SU-DHL-6 (cell line): ENCODE data around the gene FBRSL1.

Experiments
- H2AFZ ChIP-seq: fragments of 200-600 bp; sonication (generic); 2 replicates; pipeline ENCODE4 v1.6.1; 2014; ENCODE audit warnings: low read depth, mild to moderate bottlenecking, moderate library complexity, mixed read lengths, antibody characterized with exemption, low read length; ENCODE audit not compliant: severe bottlenecking
- H3F3A ChIP-seq: fragments of 200-600 bp; shearing (Covaris generic); 2 replicates; pipeline ENCODE4 v1.6.0; 2016; ENCODE audit warnings: antibody characterized with exemption, mild to moderate bottlenecking; ENCODE audit not compliant: insufficient read depth
- H3K27ac ChIP-seq: fragments of 200-600 bp; sonication (generic); 2 replicates; pipeline ENCODE4 v1.5.1; 2016; ENCODE audit warnings: low read depth, mild to moderate bottlenecking, low read length, moderate library complexity, mixed read lengths
- H3K27me3 ChIP-seq: fragments of 200-600 bp; sonication (generic), shearing (Covaris generic); 2 replicates; pipeline ENCODE4 v1.6.0; 2014; ENCODE audit warnings: mild to moderate bottlenecking, low read length
- H3K36me3 ChIP-seq: fragments of 200-600 bp; sonication (generic); 2 replicates; pipeline ENCODE4 v1.6.1; 2014; ENCODE audit warnings: mild to moderate bottlenecking, low read length, mixed read lengths
- H3K4me2 ChIP-seq: fragments of 300-600, 200-600 bp; shearing (Covaris generic), sonication (generic); 2 replicates; pipeline ENCODE4 v1.6.0; 2014; ENCODE audit warnings: low read length, low read depth, mild to moderate bottlenecking; ENCODE audit not compliant: poor library complexity, severe bottlenecking
- H3K4me3 ChIP-seq: fragments of 200-600 bp; sonication (generic); 2 replicates; pipeline ENCODE4 v1.5.1; 2014; ENCODE audit warnings: antibody characterized with exemption, low read length, mild to moderate bottlenecking, mixed read lengths; ENCODE audit not compliant: insufficient read depth, poor library complexity, severe bottlenecking
- H3K79me2 ChIP-seq: fragments of 200-600 bp; sonication (generic); 2 replicates; pipeline ENCODE4 v1.6.1; 2014; ENCODE audit warnings: mild to moderate bottlenecking, low read length, moderate library complexity; ENCODE audit not compliant: insufficient read depth
- H3K9ac ChIP-seq: fragments of 200-600 bp; sonication (generic); 2 replicates; pipeline ENCODE4 v1.7.0; 2014; ENCODE audit warnings: mild to moderate bottlenecking, low read length
- H3K9me2 ChIP-seq: fragments of 200-600 bp; sonication (generic); replicated peaks from 2 replicates; pipeline ENCODE4 v1.6.1; 2014; ENCODE audit warnings: low read length; ENCODE audit not compliant: insufficient read depth
- H3K9me3 ChIP-seq: fragments of 200-600 bp; sonication (generic); 2 replicates; pipeline ENCODE4 v1.6.1; 2014; ENCODE audit warnings: low read length, mixed read lengths; ENCODE audit not compliant: insufficient read depth
- H4K20me1 ChIP-seq: fragments of 200-600 bp; sonication (generic); 2 replicates; pipeline ENCODE4 v1.6.1; 2014; ENCODE audit warnings: low read depth, mild to moderate bottlenecking, antibody characterized with exemption, low read length, moderate library complexity, mixed read lengths
- EZH2phosphoT487 ChIP-seq: fragments of 200-600 bp; sonication (generic), shearing (Covaris generic); conservative IDR thresholded peaks from 2 replicates; pipeline ENCODE4 v1.6.1; 2018; ENCODE audit warnings: mild to moderate bottlenecking, antibody characterized with exemption, low read length, moderate library complexity, mixed read lengths
- TF ChIP-seq, protein P1 (sequence below): fragments of 200-600 bp; sonication (generic); IDR thresholded peaks from one replicate; pipeline ENCODE4 v1.5.1; 2017; ENCODE audit warnings: antibody characterized with exemption, mild to moderate bottlenecking, low read length, moderate library complexity; ENCODE audit not compliant: insufficient read depth, poor library complexity, severe bottlenecking

FBRSL1 gene

DNA sequence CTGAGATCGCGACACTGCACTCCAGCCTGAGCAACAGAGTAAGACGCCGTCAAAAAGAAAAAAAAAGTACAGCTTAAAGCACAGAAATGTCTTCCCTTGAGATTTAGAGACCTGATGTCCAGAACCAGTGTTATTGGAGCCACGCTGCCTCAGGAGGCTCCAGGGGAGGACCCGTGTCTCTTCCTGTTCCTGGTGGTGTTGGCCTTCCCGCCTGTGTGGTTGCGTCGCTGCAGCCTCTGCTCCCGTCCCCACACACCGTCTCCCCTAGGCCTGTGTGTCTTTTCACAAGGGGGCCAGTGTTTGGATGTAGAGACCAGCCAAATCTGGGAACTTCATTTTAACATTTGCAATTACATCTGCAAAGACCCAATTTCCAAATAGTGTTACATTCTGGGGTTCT is 8.6 kb upstream of the FBRSL1 start:
- no peak overlapping the region for H2AFZ ChIP-seq
- no peaks in the 10 kb centered on the region for H4K20me1 ChIP-seq
- H3K9me2 ChIP-seq: no peaks in the 10 kb centered on the region
- H3K9me3 ChIP-seq: no peaks in the 10 kb centered on the region
- no peaks in the 10 kb centered on the region for H3K36me3 ChIP-seq
- no peak overlapping the region for H3K27ac ChIP-seq
- H3K4me2 ChIP-seq: no peak overlapping the region
- H3K27me3 ChIP-seq: no peaks in the 10 kb centered on the region
- no peaks in the 10 kb centered on the region for H3F3A ChIP-seq
- H3K4me3 ChIP-seq: no peak overlapping the region
- H3K9ac ChIP-seq: no peak overlapping the region
- H3K79me2 ChIP-seq: no peaks in the 10 kb centered on the region
- TF ChIP-seq EZH2phosphoT487: no peak
- TF ChIP-seq, protein P1, sequence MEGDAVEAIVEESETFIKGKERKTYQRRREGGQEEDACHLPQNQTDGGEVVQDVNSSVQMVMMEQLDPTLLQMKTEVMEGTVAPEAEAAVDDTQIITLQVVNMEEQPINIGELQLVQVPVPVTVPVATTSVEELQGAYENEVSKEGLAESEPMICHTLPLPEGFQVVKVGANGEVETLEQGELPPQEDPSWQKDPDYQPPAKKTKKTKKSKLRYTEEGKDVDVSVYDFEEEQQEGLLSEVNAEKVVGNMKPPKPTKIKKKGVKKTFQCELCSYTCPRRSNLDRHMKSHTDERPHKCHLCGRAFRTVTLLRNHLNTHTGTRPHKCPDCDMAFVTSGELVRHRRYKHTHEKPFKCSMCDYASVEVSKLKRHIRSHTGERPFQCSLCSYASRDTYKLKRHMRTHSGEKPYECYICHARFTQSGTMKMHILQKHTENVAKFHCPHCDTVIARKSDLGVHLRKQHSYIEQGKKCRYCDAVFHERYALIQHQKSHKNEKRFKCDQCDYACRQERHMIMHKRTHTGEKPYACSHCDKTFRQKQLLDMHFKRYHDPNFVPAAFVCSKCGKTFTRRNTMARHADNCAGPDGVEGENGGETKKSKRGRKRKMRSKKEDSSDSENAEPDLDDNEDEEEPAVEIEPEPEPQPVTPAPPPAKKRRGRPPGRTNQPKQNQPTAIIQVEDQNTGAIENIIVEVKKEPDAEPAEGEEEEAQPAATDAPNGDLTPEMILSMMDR: no peak

DNA sequence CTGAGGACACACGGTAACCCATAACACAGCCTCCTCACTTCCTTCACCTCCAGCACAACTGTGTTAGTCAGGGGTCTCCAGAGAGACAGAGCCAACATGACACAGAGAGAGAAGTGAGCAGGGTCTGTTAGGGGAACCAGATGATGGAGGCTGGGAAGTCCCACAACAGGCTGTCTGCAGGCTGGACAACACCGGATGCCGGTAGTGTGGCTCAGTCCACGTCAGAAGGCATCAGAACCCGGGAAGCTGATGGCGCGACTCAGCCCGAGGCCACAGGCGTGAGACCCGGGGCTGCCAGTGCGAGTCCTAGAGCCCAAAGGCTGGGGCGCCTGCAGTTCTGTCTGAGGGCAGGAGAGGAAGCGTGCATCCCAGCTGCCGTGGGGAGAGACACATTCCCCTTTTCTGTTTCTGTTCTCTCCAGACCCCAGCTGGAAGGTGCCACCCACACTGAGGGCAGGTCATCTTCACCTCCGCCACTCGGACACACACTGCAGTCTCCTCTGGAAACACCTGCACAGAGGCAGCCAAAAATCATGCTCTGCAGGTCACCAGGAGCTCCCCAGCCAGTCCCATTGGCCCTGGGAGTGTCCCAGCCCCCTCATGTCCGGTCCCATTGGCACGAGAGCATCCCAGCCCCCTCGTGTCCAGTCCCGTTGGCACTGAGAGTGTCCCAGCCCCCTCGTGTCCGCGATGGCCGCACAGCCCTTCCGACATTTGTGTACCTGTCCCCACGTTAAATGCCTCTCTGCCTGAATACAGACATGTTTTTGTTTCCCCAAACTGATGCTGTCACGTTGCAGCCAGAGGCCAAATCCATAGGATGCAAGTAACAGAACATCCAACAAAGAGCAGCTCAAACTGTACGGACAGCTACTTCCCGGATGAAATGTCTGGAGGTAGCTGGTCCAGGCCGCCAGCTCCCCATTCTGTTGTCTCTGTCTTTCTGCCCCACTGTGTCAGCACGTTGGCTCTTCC is 7.9 kb upstream of the FBRSL1 start:
- TF ChIP-seq, protein P1: no peak
- TF ChIP-seq EZH2phosphoT487: no peak
- Histone ChIP-seq H3K9me3 (no peaks in the 10 kb centered on the region), H2AFZ (no peak overlapping the region), H3K27ac (no peak overlapping the region), H3K4me2 (no peak overlapping the region), H3K27me3 (no peaks in the 10 kb centered on the region), H3K4me3 (no peak overlapping the region), H3K79me2 (no peaks in the 10 kb centered on the region), H3K36me3 (no peaks in the 10 kb centered on the region), H3F3A (no peaks in the 10 kb centered on the region), H3K9ac (no peak overlapping the region), H3K9me2 (no peaks in the 10 kb centered on the region), H4K20me1 (no peaks in the 10 kb centered on the region)

DNA sequence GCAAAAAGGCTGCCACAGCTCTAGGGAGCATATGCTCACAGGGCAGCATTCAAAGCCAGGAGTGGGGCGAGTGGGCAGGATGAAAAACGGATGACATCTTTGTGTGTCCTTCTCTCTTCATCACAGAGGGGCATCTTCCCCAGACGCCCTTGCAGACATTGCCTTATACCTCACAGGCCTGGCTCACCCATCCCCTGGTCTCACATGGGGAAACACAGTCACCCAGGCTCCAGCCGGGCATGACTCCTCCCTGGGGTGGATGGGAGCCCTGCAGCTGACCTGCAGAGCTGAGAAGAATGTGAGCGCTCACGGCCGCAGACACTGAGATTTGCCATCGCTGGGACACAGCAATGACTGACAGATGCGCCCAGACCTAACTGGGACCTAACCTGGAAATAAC is 7.2 kb upstream of the FBRSL1 start:
- no peak overlapping the region for H2AFZ ChIP-seq
- H3K4me2 ChIP-seq: no peak overlapping the region
- H3F3A ChIP-seq: no peaks in the 10 kb centered on the region
- H4K20me1 ChIP-seq: no peaks in the 10 kb centered on the region
- no peaks in the 10 kb centered on the region for H3K36me3 ChIP-seq
- TF ChIP-seq, protein P1: no peak
- TF ChIP-seq EZH2phosphoT487: no peak
- H3K4me3 ChIP-seq: no peak overlapping the region
- no peak overlapping the region for H3K27ac ChIP-seq
- no peaks in the 10 kb centered on the region for H3K9me3 ChIP-seq
- no peaks in the 10 kb centered on the region for H3K27me3 ChIP-seq
- H3K9ac ChIP-seq: no peak overlapping the region
- H3K9me2 ChIP-seq: no peaks in the 10 kb centered on the region
- no peaks in the 10 kb centered on the region for H3K79me2 ChIP-seq
